GM12878 (cell line): ENCODE measurements around the gene PEF1. TPM values are rescaled to one million over a fixed set of nuclear protein-coding genes. Genes with fewer than 3 reads are reported as not detected.

Experiments
- BCL11A ChIP-seq: IDR thresholded peaks from 2 replicates; pipeline ENCODE4 v1.6.1; 2011; ENCODE audit warnings: low read depth, low read length
- BMI1 ChIP-seq: fragments of 450-650 bp; IDR thresholded peaks from 2 replicates; pipeline ENCODE4 v1.6.1; 2016; ENCODE audit warnings: mild to moderate bottlenecking, moderate library complexity, borderline replicate concordance
- CBFB ChIP-seq: IDR thresholded peaks from 2 replicates; pipeline ENCODE4 v1.6.1; 2016; ENCODE audit warnings: antibody characterized with exemption, low read depth
- KAT2A ChIP-seq: conservative IDR thresholded peaks from 2 replicates; pipeline ENCODE4 v1.6.1; 2011; ENCODE audit warnings: low read depth, low read length; ENCODE audit not compliant: control insufficient read depth
- POLR2AphosphoS2 ChIP-seq: IDR thresholded peaks from 2 replicates; pipeline ENCODE4 v1.6.1; 2011; ENCODE audit warnings: low read depth, mild to moderate bottlenecking, low read length, improper control_type of control experiment, moderate library complexity
- PRDM15 ChIP-seq: fragments of 450-650 bp; formaldehyde crosslinking; IDR thresholded peaks from 2 replicates; pipeline ENCODE4 v1.4.0; 2020; ENCODE audit warnings: mild to moderate bottlenecking, moderate library complexity
- ZNF687 ChIP-seq: fragments of 450-650 bp; IDR thresholded peaks from 2 replicates; pipeline ENCODE4 v1.6.1; 2017; ENCODE audit warnings: mild to moderate bottlenecking, moderate library complexity
- polyA plus RNA-seq, 11 experiments: library from polyadenylated mRNA; depleted of rRNA in 4 of 11; unstranded in 6 of 11; stranded (reverse) in 5 of 11; fragments of >200 nt; fragmentation: Nextera tagmentation in 4 of 11; fragmentation: Illumina TruSeq in 1 of 11; extraction: Ambion mirVana in 4 of 11; extraction: Trizol in 1 of 11; gene quantifications; 1 replicate in 1 of 11; 2 replicates in 10 of 11; pipeline versions ENCODE4 v1.2.1 to v1.2.3, GENCODE V29; 2011 to 2016; ENCODE audit warnings: inconsistent platforms in 2 of 11, missing spikeins in 2 of 11, low read depth in 1 of 11
- total RNA-seq, 4 experiments: library from RNA; depleted of rRNA in 3 of 4; stranded (reverse); fragments of >200 nt in 3 of 4; fragmentation: Illumina TruSeq in 1 of 4; extraction: Trizol in 1 of 4; gene quantifications; 2 replicates each; pipeline versions ENCODE4 v1.2.1 to v1.2.3, GENCODE V29; 2013 to 2021

Gene PEF1
- total and polyA plus RNA-seq, 10 of the 15 experiments (the other 5 are each of a cell fraction or from before 2014, with no cell fraction given): 27.1 to 107 (median 79.0) TPM

GRCh38 chr1:31647106-31647505 lies 2.4 kb upstream of the PEF1 start (continued):
- TF ChIP-seq KAT2A (no peak), BMI1 (no peak), PRDM15 (CRISPR knock-in tag) (no peak), BCL11A (no peak), POLR2AphosphoS2 (no peak), CBFB (no peak), ZNF687 (no peak)
- TF ChIP-seq, all 136 proteins: peak for 0
